Liver (tissue), 9 donors: ENCODE measurements around the gene AHCY. TPM values are rescaled to one million over a fixed set of nuclear protein-coding genes. Genes with fewer than 3 reads are reported as not detected.
"Not testable (repeated sequence)": the region's sequence is repeated elsewhere in the genome, so short reads cannot be mapped to it uniquely, and the experiment has no call there.

Source experiments
- DNase-seq: peaks from one replicate; pipeline ENCODE4 v3.0.0-alpha.2; 2017; ENCODE audit warnings: low spot score
- H3K27ac ChIP-seq, 2 donors: one replicate each; pipeline ENCODE4 v1.7.0; 2013; ENCODE audit warnings: inconsistent platforms in 2 of 2, low read length in 2 of 2, control low read depth in 1 of 2, low read depth in 1 of 2, mild to moderate bottlenecking in 1 of 2
- H3K27me3 ChIP-seq, 4 donors: one replicate each; pipeline versions ENCODE4 v1.6.1 to v1.7.0; 2013; ENCODE audit warnings: low read length in 3 of 4, inconsistent platforms in 1 of 4, mild to moderate bottlenecking in 1 of 4, moderate library complexity in 1 of 4; ENCODE audit not compliant: control insufficient read depth in 4 of 4, insufficient read depth in 4 of 4
- H3K36me3 ChIP-seq, 4 donors: one replicate each; pipeline versions ENCODE4 v1.6.1 to v1.7.0; 2013; ENCODE audit warnings: low read length in 3 of 4, mild to moderate bottlenecking in 3 of 4, low read depth in 1 of 4, moderate library complexity in 1 of 4; ENCODE audit not compliant: control insufficient read depth in 4 of 4, insufficient read depth in 3 of 4
- H3K4me1 ChIP-seq, 4 donors: one replicate each; pipeline versions ENCODE4 v1.6.1 to v1.7.0; 2013; ENCODE audit warnings: low read length in 3 of 4, mild to moderate bottlenecking in 3 of 4, moderate library complexity in 1 of 4; ENCODE audit not compliant: control insufficient read depth in 4 of 4, insufficient read depth in 4 of 4
- H3K4me3 ChIP-seq, 3 donors: one replicate each; pipeline versions ENCODE4 v1.6.1 to v1.7.0; 2013; ENCODE audit warnings: low read length in 3 of 3, control low read depth in 1 of 3, low read depth in 1 of 3, mild to moderate bottlenecking in 1 of 3
- H3K9ac ChIP-seq, 2 donors: one replicate each; pipeline ENCODE4 v1.7.0; 2013; ENCODE audit warnings: low read length in 2 of 2, mild to moderate bottlenecking in 2 of 2, moderate library complexity in 2 of 2, control low read depth in 1 of 2, low read depth in 1 of 2
- H3K9me3 ChIP-seq, 4 donors: one replicate each; pipeline versions ENCODE4 v1.6.1 to v1.7.0; 2013; ENCODE audit warnings: low read length in 3 of 4; ENCODE audit not compliant: control insufficient read depth in 4 of 4
- ATF3 ChIP-seq: IDR thresholded peaks from 2 replicates; pipeline ENCODE4 v1.6.1; 2016; ENCODE audit warnings: antibody characterized with exemption
- EGR1 ChIP-seq, 2 donors: IDR thresholded peaks; 2 replicates each; pipeline ENCODE4 v1.6.1; 2016 to 2018; ENCODE audit warnings: antibody characterized with exemption in 2 of 2, low read depth in 2 of 2
- FOXA1 ChIP-seq: IDR thresholded peaks from 2 replicates; pipeline ENCODE4 v1.6.1; 2016; ENCODE audit warnings: antibody characterized with exemption
- FOXA2 ChIP-seq: IDR thresholded peaks from 2 replicates; pipeline ENCODE4 v1.6.1; 2016; ENCODE audit warnings: antibody characterized with exemption
- GABPA ChIP-seq, 2 donors: IDR thresholded peaks in 1 of 2; conservative IDR thresholded peaks in 1 of 2; 2 replicates each; pipeline ENCODE4 v1.6.1; 2016; ENCODE audit warnings: antibody characterized with exemption in 2 of 2, mild to moderate bottlenecking in 1 of 2, moderate library complexity in 1 of 2
- HNF4A ChIP-seq, 2 donors: conservative IDR thresholded peaks; 2 replicates each; pipeline ENCODE4 v1.6.1; 2016; ENCODE audit warnings: antibody characterized with exemption in 2 of 2, mild to moderate bottlenecking in 2 of 2
- JUND ChIP-seq, 2 donors: IDR thresholded peaks; 2 replicates each; pipeline ENCODE4 v1.6.1; 2016; ENCODE audit warnings: antibody characterized with exemption in 2 of 2
- RAD21 ChIP-seq, 2 donors: IDR thresholded peaks; 2 replicates each; pipeline ENCODE4 v1.6.1; 2016; ENCODE audit warnings: antibody characterized with exemption in 2 of 2, mild to moderate bottlenecking in 2 of 2
- REST ChIP-seq: IDR thresholded peaks from 2 replicates; pipeline ENCODE4 v1.6.1; 2016; ENCODE audit warnings: antibody characterized with exemption, mild to moderate bottlenecking
- SP1 ChIP-seq: IDR thresholded peaks from 2 replicates; pipeline ENCODE4 v1.6.1; 2018; ENCODE audit warnings: antibody characterized with exemption, mild to moderate bottlenecking
- YY1 ChIP-seq: IDR thresholded peaks from 2 replicates; pipeline ENCODE4 v1.6.1; 2016; ENCODE audit warnings: antibody characterized with exemption, mild to moderate bottlenecking
- WGBS: extraction: QIAGEN DNeasy Blood & Tissue Kit; methylation state at CpG from one replicate; pipeline ENCODE4 v1.1.7; 2013; 5-methylcytosine and 5-hydroxymethylcytosine counted together
- polyA plus RNA-seq, 2 donors: library from polyadenylated mRNA; stranded (reverse) in 1 of 2; unstranded in 1 of 2; fragments of 200-250 nt in 1 of 2; fragments of >200 nt in 1 of 2; fragmentation: Nextera tagmentation in 1 of 2; extraction: Ambion mirVana in 1 of 2; gene quantifications; one replicate each; pipeline versions ENCODE4 v1.2.1 to v1.2.3, GENCODE V29; 2013 to 2015
- total RNA-seq, 2 donors: library from RNA; depleted of rRNA; stranded (reverse); fragments of >200 nt; gene quantifications; one replicate each; pipeline ENCODE4 v1.2.3, GENCODE V29; 2014
- TF ChIP-seq, protein P1 (sequence below): IDR thresholded peaks from 2 replicates; pipeline ENCODE4 v1.6.1; 2016; ENCODE audit warnings: antibody characterized with exemption
- donor health status: healthy.
- donor health status: healthy.
- donor health status: healthy.
- donor health status: healthy.
- donor health status: healthy.

Gene AHCY
- total and polyA plus RNA-seq, 4 donors, result 56.0 to 138 (median 113) TPM

DNA sequence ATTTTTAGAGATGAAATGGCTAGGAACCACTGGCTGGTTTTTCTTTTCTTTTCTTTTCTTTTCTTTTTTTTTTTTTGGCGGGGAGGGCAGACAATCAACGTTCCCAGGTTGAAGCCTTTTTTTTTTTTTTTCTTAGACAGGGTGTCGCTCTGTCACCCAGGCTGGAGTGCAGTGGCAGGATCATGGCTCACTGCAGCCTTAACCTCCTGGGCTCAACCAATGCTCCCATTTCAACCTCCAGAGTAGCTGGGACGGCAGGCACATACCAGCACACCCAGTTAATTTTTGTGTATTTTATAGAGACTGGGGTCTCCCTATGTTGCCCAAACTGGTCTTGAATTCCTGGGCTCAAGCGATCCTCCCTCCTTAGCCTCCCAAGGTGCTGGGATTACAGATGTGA lies 41.1 kb upstream of the AHCY start (continued):
- TF ChIP-seq, protein P1, sequence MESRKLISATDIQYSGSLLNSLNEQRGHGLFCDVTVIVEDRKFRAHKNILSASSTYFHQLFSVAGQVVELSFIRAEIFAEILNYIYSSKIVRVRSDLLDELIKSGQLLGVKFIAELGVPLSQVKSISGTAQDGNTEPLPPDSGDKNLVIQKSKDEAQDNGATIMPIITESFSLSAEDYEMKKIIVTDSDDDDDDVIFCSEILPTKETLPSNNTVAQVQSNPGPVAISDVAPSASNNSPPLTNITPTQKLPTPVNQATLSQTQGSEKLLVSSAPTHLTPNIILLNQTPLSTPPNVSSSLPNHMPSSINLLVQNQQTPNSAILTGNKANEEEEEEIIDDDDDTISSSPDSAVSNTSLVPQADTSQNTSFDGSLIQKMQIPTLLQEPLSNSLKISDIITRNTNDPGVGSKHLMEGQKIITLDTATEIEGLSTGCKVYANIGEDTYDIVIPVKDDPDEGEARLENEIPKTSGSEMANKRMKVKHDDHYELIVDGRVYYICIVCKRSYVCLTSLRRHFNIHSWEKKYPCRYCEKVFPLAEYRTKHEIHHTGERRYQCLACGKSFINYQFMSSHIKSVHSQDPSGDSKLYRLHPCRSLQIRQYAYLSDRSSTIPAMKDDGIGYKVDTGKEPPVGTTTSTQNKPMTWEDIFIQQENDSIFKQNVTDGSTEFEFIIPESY, result no peak
- TF ChIP-seq ATF3, result no peak
- no peak for TF ChIP-seq FOXA1
- TF ChIP-seq GABPA (IDR thresholded peaks at IDR 0.05 in 1 of 2, conservative IDR thresholded peaks at IDR 0.05 in 1 of 2), result no peak

- DNase-seq, result no peak
- H3K36me3 ChIP-seq, result no peaks in the 10 kb centered on the region
- 76% methylated on average over 10 of the region's 10 CpGs for WGBS
- peaks cover 0 to 12% (median 6%) of the 10 kb centered on the region in 4 donors for H3K4me1 ChIP-seq
- H3K27me3 ChIP-seq, result no peaks in the 10 kb centered on the region
- no peak overlapping the region for H3K4me3 ChIP-seq
- H3K9ac ChIP-seq, result no peak overlapping the region
- H3K9me3 ChIP-seq, result no peaks in the 10 kb centered on the region
- TF ChIP-seq, protein P1, result no peak
- TF ChIP-seq FOXA2 (no peak), EGR1 (IDR thresholded peaks at IDR 0.05; ENCODE audit: low read depth in 2 of 2) (no peak), SP1 (peak; percentile 39), HNF4A (conservative IDR thresholded peaks at IDR 0.05) (peak in 1 of 2 donors; percentile 39), YY1 (no peak), JUND (IDR thresholded peaks at IDR 0.05) (no peak), RAD21 (IDR thresholded peaks at IDR 0.05) (no peak), FOXA1 (no peak), REST (no peak)
- no peak overlapping the region for H3K27ac ChIP-seq
Measured at GRCh38 chr20:34343458-34344211, 40.5 kb upstream of the AHCY start.

DNA sequence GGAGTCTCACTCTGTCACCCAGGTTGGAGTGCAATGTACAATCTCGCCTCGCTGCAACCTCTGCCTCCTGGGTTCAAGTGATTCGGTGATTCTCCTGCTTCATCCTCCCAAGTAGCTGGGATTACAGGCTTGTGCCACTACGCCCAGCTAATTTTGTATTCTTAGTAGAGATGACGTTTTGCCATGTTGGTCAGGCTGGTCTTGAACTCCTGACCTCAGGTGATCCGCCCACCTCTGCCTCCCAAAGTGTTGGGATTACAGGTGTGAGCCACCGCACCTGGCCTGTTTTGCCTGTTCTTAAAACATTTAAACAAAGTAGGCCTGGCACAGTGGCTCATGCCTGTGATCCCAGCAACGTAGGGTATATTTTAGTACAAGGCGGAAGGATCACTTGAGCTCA lies 38.0 kb upstream of the AHCY start:
- WGBS, result 96% methylated on average over 9 of the region's 9 CpGs
- DNase-seq, H3K9me3 ChIP-seq, H3K27me3 ChIP-seq, H3K4me3 ChIP-seq, H3K9ac ChIP-seq, H3K36me3 ChIP-seq, H3K27ac ChIP-seq: not testable (repeated sequence)
- H3K4me1 ChIP-seq, result peaks cover 0 to 14% (median 6%) of the 10 kb centered on the region in 4 donors

- H3K4me1 ChIP-seq, result peaks cover 0 to 14% (median 6%) of the 10 kb centered on the region in 4 donors
- not testable (repeated sequence) for H3K4me3 ChIP-seq, H3K9ac ChIP-seq, H3K9me3 ChIP-seq, H3K27me3 ChIP-seq, H3K27ac ChIP-seq, H3K36me3 ChIP-seq, DNase-seq
- WGBS, result 97% methylated on average over 10 of the region's 10 CpGs
Measured at GRCh38 chr20:34340726-34341125, 37.6 kb upstream of the AHCY start.
